GM23338 (cell line): ENCODE data around the gene DDX4. TPM values are rescaled to one million over a fixed set of nuclear protein-coding genes. Genes with fewer than 3 reads are reported as not detected.

Source experiments
- ATAC-seq: fragments of 200-7000 bp; cut with Tn5 transposase; 3 replicates; pipeline ENCODE4 v1.9.1; 2020
- DNase-seq: peaks from one replicate; pipeline ENCODE4 v3.0.0-alpha.2; 2015; ENCODE audit warnings: low spot score
- H2AFZ ChIP-seq: fragments of 200-600 bp; sonication (generic); 2 replicates; pipeline ENCODE4 v1.8.0; 2016; ENCODE audit warnings: antibody characterized with exemption, mild to moderate bottlenecking, moderate library complexity
- H3F3A ChIP-seq: fragments of 200-600 bp; sonication (generic); replicated peaks from 2 replicates; pipeline ENCODE4 v1.8.0; 2017; ENCODE audit warnings: antibody characterized with exemption, mixed run types, low read depth
- H3K27ac ChIP-seq: fragments of 200-600 bp; sonication (generic); 2 replicates; pipeline ENCODE4 v1.6.1; 2016; ENCODE audit warnings: low read depth
- H3K27me3 ChIP-seq: fragments of 200-600 bp; sonication (generic); 2 replicates; pipeline ENCODE4 v1.8.0; 2016; ENCODE audit warnings: mild to moderate bottlenecking, mixed run types, moderate library complexity; ENCODE audit not compliant: insufficient read depth
- H3K36me3 ChIP-seq: fragments of 200-600 bp; sonication (generic); 2 replicates; pipeline ENCODE4 v1.8.0; 2016; ENCODE audit warnings: mild to moderate bottlenecking; ENCODE audit not compliant: insufficient read depth
- H3K4me1 ChIP-seq: fragments of 200-600 bp; sonication (generic); 2 replicates; pipeline ENCODE4 v1.8.0; 2016; ENCODE audit warnings: mild to moderate bottlenecking, moderate library complexity; ENCODE audit not compliant: insufficient read depth
- H3K4me2 ChIP-seq: fragments of 200-600 bp; sonication (generic); 2 replicates; pipeline ENCODE4 v1.7.1; 2017; ENCODE audit warnings: mixed run types
- H3K4me3 ChIP-seq: fragments of 200-600 bp; sonication (generic); 2 replicates; pipeline ENCODE4 v1.6.1; 2016; ENCODE audit warnings: mixed run types
- H3K79me2 ChIP-seq: fragments of 200-600 bp; sonication (generic); replicated peaks from 2 replicates; pipeline ENCODE4 v1.8.0; 2017; ENCODE audit warnings: mild to moderate bottlenecking; ENCODE audit not compliant: insufficient read depth
- H3K9me2 ChIP-seq: fragments of 200-600 bp; sonication (generic); 2 replicates; pipeline ENCODE4 v1.8.0; 2017; ENCODE audit not compliant: insufficient read depth
- H4K20me1 ChIP-seq: fragments of 200-600 bp; sonication (generic); replicated peaks from 2 replicates; pipeline ENCODE4 v1.8.0; 2017; ENCODE audit warnings: mild to moderate bottlenecking; ENCODE audit not compliant: insufficient read depth
- H3K27ac Mint-ChIP-seq: 2 replicates; pipeline ENCODE4 v1.8.0; 2020; ENCODE audit warnings: inconsistent platforms, mild to moderate bottlenecking, moderate library complexity, mixed read lengths
- H3K27me3 Mint-ChIP-seq: 3 replicates; pipeline ENCODE4 v1.8.0; 2022; ENCODE audit warnings: low read depth, mild to moderate bottlenecking, moderate library complexity, mixed read lengths, inconsistent platforms; ENCODE audit not compliant: insufficient read depth, poor library complexity
- H3K36me3 Mint-ChIP-seq: 3 replicates; pipeline ENCODE4 v1.8.0; 2021; ENCODE audit warnings: low read depth, mild to moderate bottlenecking, inconsistent platforms, moderate library complexity, mixed read lengths
- H3K4me1 Mint-ChIP-seq: 3 replicates; pipeline ENCODE4 v1.8.0; 2020; ENCODE audit warnings: mild to moderate bottlenecking, inconsistent platforms, mixed read lengths
- H3K4me3 Mint-ChIP-seq: 3 replicates; pipeline ENCODE4 v1.8.0; 2021; ENCODE audit warnings: moderate library complexity, mild to moderate bottlenecking, inconsistent platforms, mixed read lengths
- H3K9me3 Mint-ChIP-seq: 3 replicates; pipeline ENCODE4 v1.8.0; 2020; ENCODE audit warnings: moderate library complexity, mild to moderate bottlenecking, inconsistent platforms, mixed read lengths
- CTCF ChIP-seq, 2 experiments: fragments of 200-600 bp in 1 of 2; sonication (generic) in 1 of 2; conservative IDR thresholded peaks; 2 replicates each; pipeline versions ENCODE4 v1.5.1 to v1.6.1; 2016 to 2017; ENCODE audit warnings: antibody characterized with exemption in 2 of 2, low read depth in 2 of 2, mild to moderate bottlenecking in 2 of 2, moderate library complexity in 1 of 2
- ETS1 ChIP-seq: IDR thresholded peaks from 2 replicates; pipeline ENCODE4 v1.6.1; 2016; ENCODE audit warnings: antibody characterized with exemption
- EZH2 ChIP-seq: fragments of 200-600 bp; sonication (generic); IDR thresholded peaks from one replicate; pipeline ENCODE4 v1.8.0; 2017; ENCODE audit warnings: antibody characterized with exemption, mild to moderate bottlenecking, low read depth; ENCODE audit not compliant: unreplicated experiment
- EZH2phosphoT487 ChIP-seq: fragments of 200-600 bp; sonication (generic); IDR thresholded peaks from one replicate; pipeline ENCODE4 v1.8.1; 2018; ENCODE audit warnings: antibody characterized with exemption; ENCODE audit not compliant: unreplicated experiment
- JUNB ChIP-seq: IDR thresholded peaks from one replicate; pipeline ENCODE4 v1.6.1; 2016; ENCODE audit warnings: antibody characterized with exemption; ENCODE audit not compliant: unreplicated experiment
- POLR2AphosphoS5 ChIP-seq: IDR thresholded peaks from 2 replicates; pipeline ENCODE4 v1.6.1; 2016; ENCODE audit warnings: antibody characterized with exemption, low read depth
- REST ChIP-seq: IDR thresholded peaks from one replicate; pipeline ENCODE4 v1.6.1; 2018; ENCODE audit warnings: antibody characterized with exemption; ENCODE audit not compliant: unreplicated experiment
- STAT1 ChIP-seq: IDR thresholded peaks from one replicate; pipeline ENCODE4 v1.6.1; 2016; ENCODE audit warnings: antibody characterized with exemption; ENCODE audit not compliant: unreplicated experiment
- ZNF114 ChIP-seq: fragments of 250-450 bp; sonication (Bioruptor Pico); IDR thresholded peaks from 2 replicates; pipeline ENCODE4 v1.5.0; 2020; ENCODE audit warnings: mild to moderate bottlenecking, moderate library complexity
- ZNF462 ChIP-seq: fragments of 250-450 bp; sonication (Bioruptor Pico); IDR thresholded peaks from 2 replicates; pipeline ENCODE4 v1.5.0; 2020; ENCODE audit warnings: mild to moderate bottlenecking, moderate library complexity
- polyA plus RNA-seq: library from polyadenylated mRNA; unstranded; fragments of >200 nt; fragmentation: Nextera tagmentation; extraction: Ambion mirVana; gene quantifications from 2 replicates; pipeline ENCODE4 v1.2.1, GENCODE V29; 2016
- total RNA-seq: library from RNA; depleted of rRNA; stranded (reverse); fragments of >200 nt; shearing (Covaris generic); gene quantifications from 2 replicates; pipeline ENCODE4 v1.2.3, GENCODE V29; 2014

Gene DDX4
- total and polyA plus RNA-seq, 2 experiments from 2014 or later, result 0.83 TPM; not detected in 1

- TF ChIP-seq ETS1 (no peak), ZNF114 (CRISPR knock-in tag) (no peak), POLR2AphosphoS5 (no peak)
Observed at GRCh38 chr5:55858104-55858503, 120.2 kb downstream of the DDX4 start (continued).

GRCh38 chr5:55860288-55860687, 122.4 kb downstream of the DDX4 start:
- H3K4me1 ChIP-seq, result no peaks in the 10 kb centered on the region
- no peak overlapping the region for H3K27ac ChIP-seq
- H3K4me1 Mint-ChIP-seq, result no peaks in the 10 kb centered on the region; the same call in 2 of the 3 replicates
- H3K36me3 ChIP-seq, result no peaks in the 10 kb centered on the region
- ATAC-seq, result no peak
- no peak overlapping the region for H3K27ac Mint-ChIP-seq
- peaks cover 9% of the 10 kb centered on the region for H3K9me3 Mint-ChIP-seq
- H3K4me3 Mint-ChIP-seq, result no peak overlapping the region
- H4K20me1 ChIP-seq, result no peaks in the 10 kb centered on the region
- H3K4me2 ChIP-seq, result no peak overlapping the region
- no peaks in the 10 kb centered on the region for H3K27me3 ChIP-seq
- H3K27me3 Mint-ChIP-seq, result peaks cover 2% of the 10 kb centered on the region
- no peak for DNase-seq
- peaks cover 2% of the 10 kb centered on the region; the same call in 1 of the 2 replicates for H3K9me2 ChIP-seq
- H3K36me3 Mint-ChIP-seq, result no peaks in the 10 kb centered on the region
- no peaks in the 10 kb centered on the region for H3F3A ChIP-seq
- TF ChIP-seq REST (no peak), ZNF462 (no peak), STAT1 (no peak), EZH2phosphoT487 (no peak), JUNB (no peak), CTCF (conservative IDR thresholded peaks at IDR 0.05; ENCODE audit: low read depth in 2 of 2) (no peak), ZNF114 (CRISPR knock-in tag) (no peak), EZH2 (no peak)
- H3K4me3 ChIP-seq, result no peak overlapping the region
- H2AFZ ChIP-seq, result no peak overlapping the region
- no peaks in the 10 kb centered on the region for H3K79me2 ChIP-seq
